Measurements from ENCODE around the gene GIGYF1.
"Not testable (repeated sequence)": the region's sequence is repeated elsewhere in the genome, so short reads cannot be mapped to it uniquely, and the experiment has no call there.

Gene GIGYF1

DNA sequence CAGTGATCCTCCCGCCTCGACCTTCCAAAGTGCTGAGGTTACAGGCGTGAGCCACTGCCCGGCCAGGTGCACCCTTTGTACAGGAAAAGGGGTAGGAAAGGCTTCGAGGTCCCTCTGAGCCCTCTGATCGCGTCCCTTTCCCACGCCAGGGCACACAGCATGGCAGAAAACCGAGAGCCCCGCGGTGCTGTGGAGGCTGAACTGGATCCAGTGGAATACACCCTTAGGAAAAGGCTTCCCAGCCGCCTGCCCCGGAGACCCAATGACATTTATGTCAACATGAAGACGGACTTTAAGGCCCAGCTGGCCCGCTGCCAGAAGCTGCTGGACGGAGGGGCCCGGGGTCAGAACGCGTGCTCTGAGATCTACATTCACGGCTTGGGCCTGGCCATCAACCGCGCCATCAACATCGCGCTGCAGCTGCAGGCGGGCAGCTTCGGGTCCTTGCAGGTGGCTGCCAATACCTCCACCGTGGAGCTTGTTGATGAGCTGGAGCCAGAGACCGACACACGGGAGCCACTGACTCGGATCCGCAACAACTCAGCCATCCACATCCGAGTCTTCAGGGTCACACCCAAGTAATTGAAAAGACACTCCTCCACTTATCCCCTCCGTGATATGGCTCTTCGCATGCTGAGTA, 12.7 kb upstream of the GIGYF1 start:
- no peak for DNase-seq (ENCODE audit: low read depth)

DNA sequence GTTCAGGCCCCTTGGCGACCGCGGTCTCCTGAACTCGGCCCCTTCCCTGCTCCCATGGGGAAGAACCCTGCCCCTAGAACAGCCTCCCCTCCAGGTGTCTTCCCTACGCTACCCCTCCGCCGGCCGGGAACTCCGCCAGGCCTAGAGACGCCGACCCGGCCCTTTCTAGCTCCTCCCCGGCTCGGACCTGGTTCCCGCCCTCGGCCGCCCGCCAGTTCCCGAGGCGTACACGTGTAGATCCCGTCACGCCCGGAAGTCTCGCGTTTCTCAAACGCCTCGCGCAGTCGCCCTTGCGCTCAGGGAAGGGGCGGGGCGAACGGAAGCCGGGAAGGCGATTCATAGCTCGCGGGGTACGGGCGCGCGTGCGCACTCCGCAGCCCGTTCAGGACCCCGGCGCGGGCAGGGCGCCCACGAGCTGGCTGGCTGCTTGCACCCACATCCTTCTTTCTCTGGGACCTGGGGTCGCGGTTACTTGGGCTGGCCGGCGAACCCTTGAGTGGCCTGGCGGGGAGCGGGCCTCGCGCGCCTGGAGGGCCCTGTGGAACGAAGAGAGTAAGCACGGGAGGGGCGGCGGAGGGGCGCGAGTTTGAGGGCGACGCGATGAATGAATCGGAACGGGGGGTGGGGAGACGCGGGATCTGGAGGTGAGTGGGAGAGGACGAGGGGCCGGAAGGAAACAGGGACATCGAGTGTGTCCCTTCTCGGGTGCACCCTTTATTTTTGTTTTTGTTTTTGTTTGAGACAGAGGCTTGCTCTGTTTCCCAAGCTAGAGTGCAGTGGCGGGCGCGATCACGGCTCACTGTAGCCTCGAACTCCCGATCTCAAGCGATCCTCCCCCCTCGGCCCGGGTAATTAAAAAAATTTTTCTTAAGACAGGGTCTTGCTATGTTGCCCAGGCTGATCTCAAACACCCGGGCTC, 12.0 kb upstream of the GIGYF1 start, which contains the start of gene POP7:
POP7 (plus strand) TSS at position 369 of the 919 bp plus-strand sequence. CDS start 710 bp downstream, outside the sequence.
- DNase-seq (ENCODE audit: low read depth) = peak; percentile 85

DNA sequence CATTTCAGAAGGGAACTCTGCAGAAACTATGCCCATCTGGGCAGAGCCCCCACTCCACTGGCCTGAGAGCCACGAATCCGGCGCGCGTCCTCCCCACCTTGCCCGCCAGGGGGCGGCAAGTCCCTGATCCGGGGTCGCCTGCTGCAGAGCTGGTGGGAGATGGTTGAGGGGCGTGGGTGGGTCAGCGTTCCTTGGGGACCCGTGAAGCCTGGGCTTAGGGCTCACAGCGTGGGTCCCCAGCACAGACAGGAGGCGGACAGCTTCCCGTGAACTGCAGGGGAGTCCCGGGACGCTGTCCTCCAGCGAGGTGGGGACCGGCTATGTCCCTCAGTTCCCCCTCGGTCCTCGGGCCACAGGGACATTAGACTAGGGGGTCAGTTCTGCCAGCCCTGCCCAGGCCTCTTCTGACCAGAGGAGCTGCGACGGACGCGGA, 11.3 kb upstream of the GIGYF1 start:
- no peak for DNase-seq (ENCODE audit: low read depth)

DNA sequence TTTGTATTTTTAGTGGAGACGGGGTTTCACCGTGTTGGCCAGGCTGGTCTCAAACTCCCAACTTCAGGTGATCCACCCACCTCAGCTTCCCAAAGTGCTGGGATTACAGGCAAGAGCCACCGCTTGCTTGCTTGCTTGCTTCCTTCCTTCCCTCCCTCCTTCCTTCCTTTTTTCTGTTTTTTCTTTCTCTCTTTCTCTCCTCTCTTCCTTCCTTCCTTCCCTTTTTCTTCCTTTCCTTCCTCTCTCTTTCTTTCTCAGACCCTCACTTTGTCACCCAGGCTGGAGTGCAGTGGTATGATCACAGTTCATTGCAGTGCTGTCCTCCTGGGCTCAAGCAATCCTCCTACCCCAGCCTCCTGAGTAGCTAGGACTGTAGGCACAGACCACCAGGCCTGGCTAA, 7.0 kb upstream of the GIGYF1 start:
- not testable (repeated sequence) for DNase-seq (ENCODE audit: low read depth)

DNA sequence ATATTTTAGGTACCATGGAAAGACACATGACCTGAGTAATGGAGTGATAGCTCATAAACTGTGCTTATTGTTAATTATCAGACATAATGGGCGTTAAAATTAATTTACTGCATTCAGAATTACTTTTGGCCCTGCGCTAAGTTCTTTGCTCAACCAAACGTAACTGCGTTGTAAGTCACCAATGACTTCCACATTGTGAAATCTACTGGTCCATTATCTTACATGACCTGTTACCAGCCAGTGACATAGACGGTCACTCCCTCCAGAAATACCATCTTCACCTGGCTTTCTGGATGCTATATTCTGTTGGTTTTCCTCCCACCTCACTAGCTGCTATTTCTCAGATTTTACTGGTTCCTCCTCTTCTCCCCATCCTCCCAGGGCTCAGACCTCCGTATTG, 5.0 kb upstream of the GIGYF1 start:
- no peak for DNase-seq (ENCODE audit: low read depth)

DNA sequence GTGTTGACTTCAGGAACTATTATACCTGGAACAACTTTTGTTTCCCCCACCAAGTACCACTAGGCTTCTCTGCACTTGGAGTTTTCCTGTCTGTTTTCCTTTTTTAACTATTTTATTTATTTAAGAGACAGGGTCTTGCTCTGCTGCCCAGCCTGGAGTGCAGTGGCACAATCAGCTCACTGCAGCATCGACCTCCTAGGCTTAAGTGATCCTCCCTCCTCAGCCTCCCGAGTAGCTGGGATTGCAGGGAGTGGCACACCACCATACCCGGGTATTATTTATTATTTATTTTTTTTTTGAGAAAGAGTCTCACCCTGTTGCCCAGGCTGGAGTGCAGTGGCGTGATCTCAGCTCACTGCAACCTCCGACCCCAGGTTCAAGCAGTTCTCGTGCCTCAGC, 2.1 kb upstream of the GIGYF1 start:
- DNase-seq (ENCODE audit: low read depth) = no peak

DNA sequence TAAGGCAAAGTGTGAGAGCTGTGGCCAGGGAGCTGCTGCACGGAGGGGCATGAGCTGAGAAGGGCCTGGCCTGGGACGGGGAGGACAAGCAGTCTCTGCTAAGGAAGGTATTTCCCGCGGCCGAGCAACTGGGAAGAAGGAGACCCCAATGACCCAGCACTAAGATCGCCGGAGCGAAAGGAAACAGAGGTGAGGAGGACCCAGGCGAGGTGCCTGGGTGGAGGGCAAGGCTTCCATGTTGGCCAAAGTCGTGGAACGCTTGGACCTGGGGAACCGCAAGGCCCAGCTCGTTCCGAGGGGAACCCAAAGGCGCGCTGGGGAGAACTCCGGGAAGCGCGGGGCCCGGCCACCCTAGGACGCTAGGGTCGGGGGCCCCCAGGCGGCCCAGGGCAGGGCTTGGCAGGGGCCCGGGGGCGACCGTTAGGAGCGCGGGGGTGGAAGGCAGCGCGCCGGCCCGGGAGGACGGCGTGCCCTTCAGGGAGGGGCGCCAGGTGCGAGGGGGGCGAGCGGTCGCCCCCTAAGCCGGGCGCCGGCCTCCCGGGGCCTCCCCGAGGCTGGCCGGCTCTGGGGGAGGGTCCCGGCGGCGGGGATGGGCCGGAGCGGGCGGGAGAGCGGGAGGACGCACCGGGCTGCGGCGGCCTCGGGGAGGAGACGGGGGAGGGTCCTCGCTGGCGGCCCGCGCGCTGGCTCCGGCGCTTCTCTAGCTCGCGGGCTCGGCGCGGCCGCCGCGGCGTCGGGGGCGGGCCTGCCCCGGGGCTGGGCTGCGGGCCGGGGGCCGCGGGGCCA, 545 bp downstream of the GIGYF1 start:
- DNase-seq (ENCODE audit: low read depth) = no peak

DNA sequence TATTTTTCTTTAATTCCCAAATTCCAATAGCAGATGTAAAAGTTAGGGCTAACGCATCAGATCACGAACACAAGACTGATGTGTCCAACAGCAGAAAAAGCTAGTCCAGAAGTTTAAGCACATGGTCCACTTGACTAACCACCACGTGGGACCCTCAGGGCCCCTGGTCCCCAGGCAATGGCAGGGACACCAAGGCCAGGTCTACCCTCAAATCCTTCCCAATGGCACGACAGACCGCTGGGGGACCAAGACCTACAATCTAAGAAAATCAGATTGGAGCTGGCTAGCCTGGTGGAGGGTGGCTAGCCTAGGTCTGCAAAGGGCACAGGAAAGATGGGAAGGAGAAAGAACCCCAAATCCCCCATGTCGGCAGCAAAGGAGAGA, 1.5 kb downstream of the GIGYF1 start:
- DNase-seq (ENCODE audit: low read depth) = no peak

DNA sequence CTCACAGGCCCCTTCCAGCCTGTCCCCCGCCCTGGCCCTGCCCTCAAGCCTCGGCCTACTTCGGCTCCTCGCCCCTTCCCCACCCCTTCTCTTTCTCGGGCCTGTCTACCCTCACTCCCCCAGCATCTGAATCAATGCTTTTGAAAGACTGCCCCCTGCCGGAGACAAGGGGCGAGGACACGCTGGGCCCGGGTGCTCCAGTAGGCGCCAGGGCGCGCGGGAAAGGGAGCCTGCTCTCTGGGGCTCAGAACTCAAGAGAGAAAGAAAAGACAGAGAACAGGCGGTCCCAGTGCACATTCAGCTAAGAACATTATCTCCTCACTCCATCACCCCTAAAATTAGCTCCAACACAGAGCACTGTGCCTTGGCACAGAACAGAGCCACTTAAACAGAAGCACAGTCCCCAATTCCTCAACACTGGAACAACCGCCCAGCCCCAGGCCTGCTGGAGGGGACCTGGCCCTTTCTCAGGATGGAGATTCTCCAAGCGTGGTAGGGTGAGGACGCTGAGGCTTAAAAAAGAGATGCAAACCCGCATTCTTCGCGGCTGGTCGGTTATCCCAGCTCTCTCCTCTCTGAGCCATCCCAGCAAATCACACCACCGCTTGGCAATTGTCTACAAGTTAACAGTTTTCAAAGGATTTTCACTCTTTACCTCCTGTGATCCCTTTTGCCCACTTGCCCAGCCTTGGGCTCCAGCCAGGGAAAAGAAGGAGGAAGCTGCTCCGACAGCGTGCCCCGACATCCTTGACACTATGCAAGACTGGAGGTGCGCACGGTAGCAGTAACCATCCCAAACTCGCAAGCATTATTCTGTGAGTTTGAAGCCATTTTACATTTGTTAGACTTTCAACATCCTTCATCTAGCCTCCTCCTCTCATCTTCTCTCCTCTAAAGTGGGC, 2.1 kb downstream of the GIGYF1 start:
- DNase-seq (ENCODE audit: low read depth) = no peak

DNA sequence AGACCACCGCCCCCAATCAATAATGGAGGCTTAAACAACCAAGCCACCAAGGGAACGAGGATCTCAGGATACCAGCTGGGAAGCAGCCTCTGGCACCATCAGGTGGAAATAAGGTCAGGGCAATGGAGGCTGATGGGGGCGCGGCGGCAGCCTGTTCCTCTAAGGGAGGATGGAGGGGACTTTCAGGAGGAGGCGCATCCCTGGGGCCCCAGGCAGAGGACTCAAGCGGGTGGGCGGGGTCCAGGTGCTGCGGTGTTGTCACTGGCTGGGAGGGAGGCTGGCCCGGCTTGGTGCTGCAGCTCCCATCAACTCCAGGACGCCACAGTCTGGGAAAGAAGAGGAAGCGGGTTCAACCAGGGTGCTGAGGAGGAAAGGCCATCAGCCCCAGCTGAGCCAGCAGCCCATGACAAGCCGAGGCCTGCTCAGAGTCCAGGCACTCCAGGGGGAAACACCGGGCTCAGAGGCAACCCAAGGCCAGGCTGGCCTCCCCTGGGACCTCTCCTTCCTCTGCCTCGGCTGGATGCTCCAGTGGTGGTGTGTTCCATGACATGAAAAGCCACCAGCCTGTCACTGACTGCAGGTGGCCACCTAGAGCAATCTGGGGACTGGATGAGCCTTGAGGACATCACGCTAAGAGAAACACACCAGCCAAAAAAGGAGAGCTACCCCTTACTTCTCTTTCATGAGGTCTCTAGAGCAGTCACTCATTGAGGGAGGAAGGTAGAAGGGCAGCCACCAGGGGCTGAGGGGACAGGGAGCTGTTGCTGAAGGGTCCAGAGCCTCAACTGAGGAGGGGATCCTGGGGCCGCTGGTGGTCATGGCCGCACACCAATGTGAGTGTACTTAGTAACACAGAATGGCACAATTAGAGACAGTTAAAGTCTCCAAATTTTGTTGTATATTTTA, 4.6 kb downstream of the GIGYF1 start:
- no peak for DNase-seq (ENCODE audit: low read depth)

DNA sequence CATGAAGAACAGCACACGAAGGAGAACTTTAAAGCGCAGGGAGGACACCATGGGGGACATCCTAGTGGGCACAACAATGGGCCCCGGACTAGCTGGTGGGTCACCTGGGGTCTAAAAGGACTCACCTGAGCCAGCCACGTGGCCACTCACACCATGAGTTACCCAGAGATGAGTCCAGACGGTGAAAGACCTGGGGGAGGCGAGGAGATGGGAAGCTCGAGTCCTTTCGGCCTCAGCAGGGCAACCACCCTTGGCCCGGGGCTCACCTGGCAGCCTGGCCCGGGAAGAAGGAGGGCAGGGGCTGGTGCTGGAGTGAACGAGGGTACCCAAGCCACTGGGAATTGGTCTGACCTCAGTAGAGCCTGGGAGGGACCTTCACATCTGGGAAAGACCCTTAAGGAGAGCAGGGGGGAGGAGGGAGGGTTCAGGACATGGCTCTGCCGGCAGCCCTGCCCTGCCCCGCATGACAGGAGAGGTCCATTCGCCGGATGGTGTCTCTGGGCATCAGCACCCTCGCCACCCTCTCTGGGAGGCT, 5.7 kb downstream of the GIGYF1 start:
- no peak for DNase-seq (ENCODE audit: low read depth)

DNA sequence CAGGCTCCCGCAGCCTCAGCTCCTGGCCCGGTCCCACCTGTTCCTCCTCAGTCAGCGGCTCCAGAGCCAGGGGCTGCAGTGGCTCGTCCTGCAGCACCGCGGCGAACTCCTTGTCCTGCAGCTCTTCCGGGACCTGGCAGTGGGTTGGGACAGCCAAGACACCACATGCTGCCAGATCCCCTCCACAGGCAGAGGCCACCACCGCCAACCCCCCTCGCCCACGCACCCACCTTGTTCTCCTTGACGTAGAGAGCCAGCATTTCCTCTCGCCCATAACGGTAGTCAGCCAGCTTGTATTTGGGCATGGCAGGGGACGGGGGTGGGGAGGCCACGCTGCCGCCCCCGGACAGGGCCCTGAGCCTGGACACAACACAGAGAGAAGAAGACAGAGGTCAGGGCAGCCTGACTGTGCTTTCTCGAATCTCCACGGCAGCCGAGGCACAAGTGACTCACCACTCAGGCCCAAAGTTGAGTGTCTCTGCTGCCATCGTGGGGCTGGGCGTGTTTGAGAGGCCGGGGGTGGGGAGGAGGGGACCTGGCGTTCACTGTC, 6.2 kb downstream of the GIGYF1 start:
- no peak for DNase-seq (ENCODE audit: low read depth)

DNA sequence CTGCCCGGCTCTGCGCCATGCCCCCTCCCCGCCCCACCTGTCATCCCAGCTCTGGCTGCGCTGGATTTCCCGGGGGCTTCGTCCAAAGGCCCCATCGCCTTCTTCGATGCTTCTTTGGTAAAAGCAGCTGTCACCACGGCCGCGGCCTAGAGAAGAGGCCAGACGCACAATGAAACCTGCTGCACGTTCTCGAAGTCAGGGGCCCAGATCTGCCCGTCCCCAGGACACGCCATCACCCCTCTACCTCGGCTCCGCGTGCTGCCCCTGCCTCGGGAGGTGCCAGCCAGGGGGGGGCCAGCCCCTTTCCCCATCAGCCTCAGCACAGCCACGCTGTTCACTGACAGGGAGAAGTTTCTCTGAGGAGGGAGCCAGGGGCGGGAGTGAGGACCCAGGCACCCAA, 6.8 kb downstream of the GIGYF1 start:
- no peak for DNase-seq (ENCODE audit: low read depth)

DNA sequence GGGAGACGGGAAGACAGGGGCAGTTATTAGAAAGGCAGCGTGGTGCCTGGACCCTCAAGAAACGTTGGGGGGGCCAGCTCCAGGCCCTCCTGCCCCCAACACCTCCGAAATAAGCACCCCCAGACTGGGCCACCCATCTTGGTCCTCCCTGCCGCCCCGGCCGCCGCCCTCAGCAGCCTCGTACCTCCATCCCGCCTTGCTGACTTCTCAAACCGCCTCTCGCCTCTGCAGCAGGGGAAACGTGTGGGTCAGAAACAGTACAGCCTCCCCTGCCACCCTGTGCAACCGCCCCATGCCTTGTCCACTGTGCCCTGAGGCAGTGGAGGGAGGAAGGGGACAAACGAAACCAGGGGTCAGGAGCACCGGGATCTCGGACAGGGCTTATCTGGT, 7.2 kb downstream of the GIGYF1 start:
- no peak for DNase-seq (ENCODE audit: low read depth)

DNA sequence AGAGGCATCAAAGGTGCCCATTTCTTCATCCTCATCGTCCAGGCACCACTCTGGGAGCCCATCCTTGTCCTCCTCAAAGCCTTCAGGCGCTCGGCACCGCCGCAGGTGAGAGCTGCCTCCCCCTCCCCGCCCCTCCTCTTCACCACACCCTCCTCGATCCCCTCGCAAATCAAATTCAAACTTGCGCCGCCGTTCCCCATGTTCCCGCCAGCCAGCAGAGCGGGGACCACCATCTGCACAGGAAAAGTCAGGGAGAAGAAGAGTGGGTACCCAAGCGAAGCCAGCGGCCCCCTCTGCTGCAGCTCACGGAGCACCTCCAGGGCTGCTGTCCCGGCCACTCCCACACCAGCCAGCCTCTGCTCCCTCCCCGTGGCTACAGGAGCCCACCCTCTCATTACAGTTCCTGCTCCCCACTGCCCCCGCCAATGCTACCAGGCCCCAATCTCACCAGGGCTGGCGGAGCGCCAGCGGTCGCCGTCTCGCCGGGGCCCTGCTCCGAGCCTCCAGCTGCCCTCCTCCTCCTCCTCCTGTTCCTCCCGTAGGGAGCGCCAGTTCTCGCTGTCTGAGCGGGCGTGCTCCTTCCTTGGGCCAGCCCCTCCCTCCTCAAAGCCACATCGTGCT, 7.7 kb downstream of the GIGYF1 start:
- no peak for DNase-seq (ENCODE audit: low read depth)

DNA sequence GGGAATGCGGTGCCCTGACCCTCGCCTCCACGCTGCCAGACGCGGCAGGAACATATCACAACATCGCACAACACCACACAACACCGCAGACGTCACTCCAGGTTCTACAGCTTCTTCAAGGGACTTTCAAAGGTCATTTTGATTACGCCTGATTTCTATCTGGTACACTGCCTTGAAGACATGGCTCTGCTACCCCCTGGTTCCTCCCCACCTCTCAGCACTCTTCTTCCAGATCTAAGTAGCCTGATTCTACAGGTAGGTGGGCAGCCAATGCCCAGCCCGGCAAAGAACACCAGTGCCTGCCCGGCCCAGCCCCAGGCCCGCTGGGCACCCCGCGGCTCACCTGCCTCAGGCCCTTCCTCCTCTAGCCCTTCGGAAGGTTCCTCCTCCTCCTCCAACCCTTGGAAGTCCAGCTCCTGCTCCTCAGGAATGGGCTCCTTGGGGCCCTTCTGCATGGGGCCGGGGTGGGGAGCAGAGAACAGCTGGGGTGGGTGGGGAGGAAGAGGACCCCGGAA, 8.4 kb downstream of the GIGYF1 start:
- no peak for DNase-seq (ENCODE audit: low read depth)

DNA sequence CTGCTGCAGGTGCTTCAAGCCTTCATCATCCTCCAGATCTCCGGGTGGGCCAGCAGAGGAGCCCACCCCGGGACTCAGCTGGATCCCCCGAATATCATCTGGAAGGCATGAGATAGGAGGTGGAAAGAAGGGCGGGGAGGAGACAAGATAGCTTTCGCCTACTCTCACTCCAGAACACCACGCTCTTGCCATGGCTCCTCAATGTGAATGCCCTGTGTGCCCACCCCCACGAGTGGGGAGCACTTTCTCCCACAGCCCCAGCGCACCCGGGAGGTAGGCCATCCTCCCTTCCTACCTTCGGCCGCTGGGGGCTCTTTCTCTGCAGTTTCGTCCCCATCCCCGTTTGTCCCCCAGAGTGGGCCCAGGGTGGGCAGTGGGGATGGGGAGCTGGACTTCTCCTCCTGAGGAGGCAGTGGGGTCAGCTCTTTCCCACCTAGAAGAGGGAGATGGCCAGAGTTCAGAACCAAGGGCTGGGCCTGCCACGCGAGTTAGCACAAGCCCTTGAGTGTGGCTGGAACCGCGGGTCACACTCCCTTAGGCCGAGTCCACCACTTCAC, 8.9 kb downstream of the GIGYF1 start:
- DNase-seq (ENCODE audit: low read depth) = no peak

DNA sequence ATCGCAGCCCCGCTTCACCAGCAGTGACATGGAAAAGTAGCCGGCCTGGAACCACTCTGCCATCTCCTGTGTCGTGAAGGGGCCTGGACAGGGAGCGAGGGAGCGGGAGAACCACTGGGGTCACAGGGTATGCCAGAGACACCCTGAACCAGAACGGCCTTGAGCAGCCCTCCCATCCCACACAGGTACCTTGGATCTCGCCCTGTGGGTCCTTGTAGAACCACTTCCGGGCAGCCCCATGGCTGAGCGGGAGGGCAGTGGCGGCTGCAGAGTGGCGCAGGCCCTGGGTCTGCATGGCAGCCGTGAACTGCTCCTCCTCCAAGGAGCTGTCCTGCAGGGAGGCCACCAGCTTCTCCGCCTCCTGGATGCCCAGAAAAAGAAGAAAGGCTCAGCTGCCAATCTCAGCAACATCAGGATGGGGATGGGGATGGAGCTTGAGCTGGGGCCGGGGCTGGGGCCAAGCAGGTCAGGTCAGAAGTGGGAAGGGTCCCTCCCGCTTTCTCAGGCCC, 9.5 kb downstream of the GIGYF1 start:
- DNase-seq (ENCODE audit: low read depth) = no peak

Data from HS-27A (cell line).